ENCODE data around the gene ZC3H4. TPM values are rescaled to one million over a fixed set of nuclear protein-coding genes. Genes with fewer than 3 reads are reported as not detected.
A peak's percentile ranks its signal among the peaks of the same experiment; 100 is the strongest.
"Not testable (repeated sequence)": the region's sequence is repeated elsewhere in the genome, so short reads cannot be mapped to it uniquely, and the experiment has no call there.

ZC3H4 gene
- total RNA-seq, 1 donor from 2014 or later, result 56.7 TPM

GRCh38 chr19:47089767-47090350 lies 23.7 kb downstream of the ZC3H4 start:
- no peak overlapping the region for H3K27ac Mint-ChIP-seq (ENCODE audit: unreplicated experiment)
- no peak overlapping the region for H3K4me3 Mint-ChIP-seq (ENCODE audit: unreplicated experiment)
- peaks cover 45% of the 10 kb centered on the region for H3K36me3 Mint-ChIP-seq (ENCODE audit: low read depth, unreplicated experiment)
- H3K27me3 Mint-ChIP-seq (ENCODE audit: unreplicated experiment), result peaks cover 4% of the 10 kb centered on the region
- no peaks in the 10 kb centered on the region for H3K4me1 Mint-ChIP-seq (ENCODE audit: unreplicated experiment)
- TF ChIP-seq CTCF (IDR thresholded peaks at IDR 0.05; ENCODE audit: unreplicated experiment), result no peak
- H3K9me3 Mint-ChIP-seq (ENCODE audit: unreplicated experiment), result no peaks in the 10 kb centered on the region
- DNase-seq (ENCODE audit: low spot score), result no peak

- no peak for DNase-seq (ENCODE audit: low spot score)
- Mint-ChIP-seq H3K36me3 (ENCODE audit: low read depth, unreplicated experiment) (peaks cover 47% of the 10 kb centered on the region), H3K4me1 (ENCODE audit: unreplicated experiment) (no peaks in the 10 kb centered on the region), H3K4me3 (ENCODE audit: unreplicated experiment) (no peak overlapping the region), H3K9me3 (ENCODE audit: unreplicated experiment) (no peaks in the 10 kb centered on the region), H3K27ac (ENCODE audit: unreplicated experiment) (no peak overlapping the region), H3K27me3 (ENCODE audit: unreplicated experiment) (peaks cover 6% of the 10 kb centered on the region)
- TF ChIP-seq CTCF (IDR thresholded peaks at IDR 0.05; ENCODE audit: unreplicated experiment), result no peak
Observed at GRCh38 chr19:47086280-47086679, 27.3 kb downstream of the ZC3H4 start.

- Mint-ChIP-seq H3K4me3 (ENCODE audit: unreplicated experiment) (no peak overlapping the region), H3K9me3 (ENCODE audit: unreplicated experiment) (no peaks in the 10 kb centered on the region), H3K4me1 (ENCODE audit: unreplicated experiment) (no peaks in the 10 kb centered on the region), H3K36me3 (ENCODE audit: low read depth, unreplicated experiment) (peaks cover 37% of the 10 kb centered on the region), H3K27ac (ENCODE audit: unreplicated experiment) (no peak overlapping the region), H3K27me3 (ENCODE audit: unreplicated experiment) (peaks cover 1% of the 10 kb centered on the region)
- TF ChIP-seq CTCF (IDR thresholded peaks at IDR 0.05; ENCODE audit: unreplicated experiment), result no peak
- DNase-seq (ENCODE audit: low spot score), result no peak
Observed at GRCh38 chr19:47084879-47085439, 28.6 kb downstream of the ZC3H4 start.

- Mint-ChIP-seq H3K36me3 (ENCODE audit: low read depth, unreplicated experiment) (peaks cover 29% of the 10 kb centered on the region), H3K27me3 (ENCODE audit: unreplicated experiment) (peaks cover 1% of the 10 kb centered on the region), H3K9me3 (ENCODE audit: unreplicated experiment) (no peaks in the 10 kb centered on the region), H3K4me3 (ENCODE audit: unreplicated experiment) (no peak overlapping the region), H3K4me1 (ENCODE audit: unreplicated experiment) (no peaks in the 10 kb centered on the region), H3K27ac (ENCODE audit: unreplicated experiment) (no peak overlapping the region)
- DNase-seq (ENCODE audit: low spot score), result no peak
- TF ChIP-seq CTCF (IDR thresholded peaks at IDR 0.05; ENCODE audit: unreplicated experiment), result no peak
Observed at GRCh38 chr19:47082493-47082892, 31.1 kb downstream of the ZC3H4 start.

GRCh38 chr19:47081095-47081494 lies 32.5 kb downstream of the ZC3H4 start:
- Mint-ChIP-seq H3K27ac (ENCODE audit: unreplicated experiment) (peak overlapping the region; percentile 5), H3K4me3 (ENCODE audit: unreplicated experiment) (no peak overlapping the region), H3K27me3 (ENCODE audit: unreplicated experiment) (peaks cover 1% of the 10 kb centered on the region), H3K36me3 (ENCODE audit: low read depth, unreplicated experiment) (peaks cover 23% of the 10 kb centered on the region), H3K4me1 (ENCODE audit: unreplicated experiment) (no peaks in the 10 kb centered on the region), H3K9me3 (ENCODE audit: unreplicated experiment) (no peaks in the 10 kb centered on the region)
- TF ChIP-seq CTCF (IDR thresholded peaks at IDR 0.05; ENCODE audit: unreplicated experiment), result no peak
- DNase-seq (ENCODE audit: low spot score), result no peak

- not testable (repeated sequence) for H3K4me3 Mint-ChIP-seq (ENCODE audit: unreplicated experiment); H3K27me3 Mint-ChIP-seq (ENCODE audit: unreplicated experiment); H3K27ac Mint-ChIP-seq (ENCODE audit: unreplicated experiment); DNase-seq (ENCODE audit: low spot score); H3K9me3 Mint-ChIP-seq (ENCODE audit: unreplicated experiment)
- H3K4me1 Mint-ChIP-seq (ENCODE audit: unreplicated experiment), result peaks cover 23% of the 10 kb centered on the region
- peaks cover 24% of the 10 kb centered on the region for H3K36me3 Mint-ChIP-seq (ENCODE audit: low read depth, unreplicated experiment)
Observed at GRCh38 chr19:47078351-47078750, 35.2 kb downstream of the ZC3H4 start.
